PFSK-1 (cell line): ENCODE measurements around the gene MRTFB.

Experiments
- FOXP2 ChIP-seq: optimal IDR thresholded peaks from 2 replicates; pipeline ENCODE3; 2011; ENCODE audit warnings: borderline replicate concordance, control low read depth, inconsistent platforms; ENCODE audit not compliant: insufficient read depth; ENCODE audit errors: extremely low read length, extremely low read depth
- POLR2AphosphoS5 ChIP-seq: IDR thresholded peaks from 2 replicates; pipeline ENCODE4 v1.6.1; 2012; ENCODE audit warnings: low read depth, mild to moderate bottlenecking, control low read depth, low read length, moderate library complexity
- SIN3A ChIP-seq: IDR thresholded peaks from 2 replicates; pipeline ENCODE4 v1.6.1; 2012; ENCODE audit warnings: mild to moderate bottlenecking, low read length, moderate library complexity, borderline replicate concordance; ENCODE audit not compliant: insufficient read depth
- TAF1 ChIP-seq: IDR thresholded peaks from 2 replicates; pipeline ENCODE4 v1.6.1; 2012; ENCODE audit warnings: low read length, control low read depth, borderline replicate concordance; ENCODE audit not compliant: insufficient read depth
- TF ChIP-seq, protein P1 (sequence below), 2 experiments: IDR thresholded peaks; 2 replicates each; pipeline versions ENCODE4 v1.6.1 to v1.8.0; 2011 to 2012; ENCODE audit warnings: low read depth in 2 of 2, low read length in 2 of 2, control low read depth in 1 of 2, inconsistent platforms in 1 of 2, mild to moderate bottlenecking in 1 of 2, moderate library complexity in 1 of 2; ENCODE audit not compliant: insufficient read depth in 1 of 2

MRTFB gene

DNA sequence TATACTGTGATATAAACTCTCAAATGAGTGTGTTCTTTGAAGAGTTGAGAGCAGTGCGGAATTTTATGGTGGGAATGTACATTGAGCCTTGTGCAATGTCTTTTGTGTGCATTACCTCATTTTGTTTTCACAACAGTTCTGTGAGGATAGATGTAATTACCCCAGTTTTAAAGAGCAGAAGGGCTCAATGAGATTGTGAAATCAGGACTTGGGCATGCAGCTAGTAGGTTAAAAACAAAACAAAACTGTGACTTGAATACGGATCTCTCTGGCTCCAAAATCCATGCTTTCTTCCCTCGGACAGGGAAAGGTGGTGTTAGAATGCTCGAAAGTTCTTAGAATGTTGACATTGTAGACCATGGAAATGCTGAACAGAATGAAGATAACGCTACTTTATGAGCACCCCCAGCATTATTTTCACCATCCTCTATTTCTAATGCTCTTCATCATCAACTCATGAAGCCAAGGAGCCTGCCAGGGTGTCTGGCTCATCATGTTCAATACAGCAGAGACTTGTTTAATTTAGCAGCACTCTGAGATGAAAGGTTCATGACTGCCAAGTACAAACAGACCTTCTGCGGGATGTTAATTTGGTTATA is 17.1 kb downstream of the MRTFB start:
- TF ChIP-seq, protein P1, sequence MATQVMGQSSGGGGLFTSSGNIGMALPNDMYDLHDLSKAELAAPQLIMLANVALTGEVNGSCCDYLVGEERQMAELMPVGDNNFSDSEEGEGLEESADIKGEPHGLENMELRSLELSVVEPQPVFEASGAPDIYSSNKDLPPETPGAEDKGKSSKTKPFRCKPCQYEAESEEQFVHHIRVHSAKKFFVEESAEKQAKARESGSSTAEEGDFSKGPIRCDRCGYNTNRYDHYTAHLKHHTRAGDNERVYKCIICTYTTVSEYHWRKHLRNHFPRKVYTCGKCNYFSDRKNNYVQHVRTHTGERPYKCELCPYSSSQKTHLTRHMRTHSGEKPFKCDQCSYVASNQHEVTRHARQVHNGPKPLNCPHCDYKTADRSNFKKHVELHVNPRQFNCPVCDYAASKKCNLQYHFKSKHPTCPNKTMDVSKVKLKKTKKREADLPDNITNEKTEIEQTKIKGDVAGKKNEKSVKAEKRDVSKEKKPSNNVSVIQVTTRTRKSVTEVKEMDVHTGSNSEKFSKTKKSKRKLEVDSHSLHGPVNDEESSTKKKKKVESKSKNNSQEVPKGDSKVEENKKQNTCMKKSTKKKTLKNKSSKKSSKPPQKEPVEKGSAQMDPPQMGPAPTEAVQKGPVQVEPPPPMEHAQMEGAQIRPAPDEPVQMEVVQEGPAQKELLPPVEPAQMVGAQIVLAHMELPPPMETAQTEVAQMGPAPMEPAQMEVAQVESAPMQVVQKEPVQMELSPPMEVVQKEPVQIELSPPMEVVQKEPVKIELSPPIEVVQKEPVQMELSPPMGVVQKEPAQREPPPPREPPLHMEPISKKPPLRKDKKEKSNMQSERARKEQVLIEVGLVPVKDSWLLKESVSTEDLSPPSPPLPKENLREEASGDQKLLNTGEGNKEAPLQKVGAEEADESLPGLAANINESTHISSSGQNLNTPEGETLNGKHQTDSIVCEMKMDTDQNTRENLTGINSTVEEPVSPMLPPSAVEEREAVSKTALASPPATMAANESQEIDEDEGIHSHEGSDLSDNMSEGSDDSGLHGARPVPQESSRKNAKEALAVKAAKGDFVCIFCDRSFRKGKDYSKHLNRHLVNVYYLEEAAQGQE (IDR thresholded peaks at IDR 0.05; ENCODE audit: insufficient read depth in 1 of 2, low read depth in 2 of 2, low read length in 2 of 2) = no peak
- no peak for TF ChIP-seq SIN3A
- no peak for TF ChIP-seq POLR2AphosphoS5
- no peak for TF ChIP-seq FOXP2
- TF ChIP-seq TAF1 = no peak

DNA sequence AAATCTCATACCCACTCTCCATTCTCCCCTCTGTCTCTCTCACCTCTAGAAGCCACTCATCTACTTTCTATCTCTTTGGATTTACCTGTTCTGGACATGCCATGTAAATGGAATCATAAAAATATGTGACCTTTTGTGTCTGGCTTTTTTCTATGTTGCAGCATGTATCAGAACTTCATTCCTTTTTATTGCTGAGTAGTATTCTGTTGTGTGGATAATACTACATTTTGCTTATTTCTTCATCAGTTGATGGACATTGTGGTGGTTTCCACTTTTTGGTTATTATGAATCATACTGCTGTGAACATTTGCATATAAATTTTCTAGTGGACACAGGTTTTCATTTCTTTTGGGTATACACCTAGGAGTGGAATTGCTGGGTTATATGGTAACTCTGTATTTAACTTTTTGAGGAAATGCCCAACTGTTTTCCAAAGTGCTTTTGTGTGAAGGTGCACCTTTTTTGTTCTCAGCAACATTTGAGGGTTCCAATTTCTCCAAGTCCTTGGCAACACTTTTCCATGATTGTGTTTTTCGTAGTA is 18.2 kb downstream of the MRTFB start:
- TF ChIP-seq FOXP2 (no peak), POLR2AphosphoS5 (no peak), SIN3A (no peak), TAF1 (no peak)
- TF ChIP-seq, protein P1 (IDR thresholded peaks at IDR 0.05; ENCODE audit: insufficient read depth in 1 of 2, low read depth in 2 of 2, low read length in 2 of 2) = no peak

DNA sequence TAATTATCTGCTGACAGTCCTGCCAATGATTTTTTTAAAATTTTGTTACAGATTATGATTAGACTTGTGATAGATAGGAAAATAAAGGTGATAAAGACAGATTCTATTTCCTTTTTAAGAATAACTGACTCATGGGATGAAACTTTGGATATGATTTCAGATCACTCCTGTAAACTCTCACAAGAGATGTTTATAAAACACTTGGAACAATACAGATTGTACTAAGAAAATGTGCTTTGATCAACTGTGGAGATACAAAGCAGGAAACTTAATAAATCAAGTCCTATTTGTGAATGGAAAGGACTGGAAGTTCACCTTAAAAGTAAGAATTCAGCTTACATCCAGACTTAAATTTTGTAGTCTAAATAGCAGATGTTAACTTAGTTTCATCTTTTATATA is 21.4 kb downstream of the MRTFB start:
- TF ChIP-seq FOXP2 (no peak), POLR2AphosphoS5 (no peak), SIN3A (no peak), TAF1 (no peak)
- TF ChIP-seq, protein P1 (IDR thresholded peaks at IDR 0.05; ENCODE audit: insufficient read depth in 1 of 2, low read depth in 2 of 2, low read length in 2 of 2) = no peak

DNA sequence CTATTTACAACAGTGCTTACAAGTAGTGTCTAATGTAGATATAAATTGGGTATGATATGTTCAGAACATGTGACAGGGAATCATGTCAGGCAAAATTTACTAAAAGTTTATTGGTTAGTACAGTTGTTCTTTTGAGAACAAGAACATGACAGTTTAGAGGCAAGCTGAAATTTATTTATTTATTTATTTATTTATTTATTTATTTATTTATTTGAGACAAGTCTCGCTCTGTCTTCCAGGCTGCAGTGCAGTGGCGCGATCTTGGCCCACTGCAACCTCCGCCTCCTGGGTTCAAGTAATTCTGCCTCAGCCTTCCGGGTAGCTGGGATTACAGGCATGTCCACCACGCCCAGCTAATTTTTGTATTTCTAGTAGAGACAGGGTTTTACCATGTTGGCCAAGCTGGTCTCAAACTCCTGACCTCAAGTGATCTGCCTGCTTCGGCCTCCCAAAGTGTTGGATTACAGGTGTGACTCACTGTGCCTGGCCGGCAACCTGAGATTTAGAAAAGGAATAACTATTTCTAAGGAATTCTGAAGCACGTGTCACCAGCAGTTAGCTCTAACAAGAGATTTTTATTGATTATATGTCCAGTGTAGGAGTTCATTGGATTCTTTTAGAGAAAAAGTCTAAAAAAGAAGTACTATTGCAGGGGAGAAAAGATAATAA is 24.9 kb downstream of the MRTFB start:
- no peak for TF ChIP-seq POLR2AphosphoS5
- no peak for TF ChIP-seq SIN3A
- TF ChIP-seq, protein P1 (IDR thresholded peaks at IDR 0.05; ENCODE audit: insufficient read depth in 1 of 2, low read depth in 2 of 2, low read length in 2 of 2) = no peak
- TF ChIP-seq FOXP2 = no peak
- TF ChIP-seq TAF1 = no peak
